ENCODE results near the gene FOXL3. TPM values are rescaled to one million over a fixed set of nuclear protein-coding genes. Genes with fewer than 3 reads are reported as not detected.
A peak's percentile ranks its signal among the peaks of the same experiment; 100 is the strongest.

The FOXL3 gene
- total RNA-seq, 1 experiment from 2014 or later = not detected

DNA sequence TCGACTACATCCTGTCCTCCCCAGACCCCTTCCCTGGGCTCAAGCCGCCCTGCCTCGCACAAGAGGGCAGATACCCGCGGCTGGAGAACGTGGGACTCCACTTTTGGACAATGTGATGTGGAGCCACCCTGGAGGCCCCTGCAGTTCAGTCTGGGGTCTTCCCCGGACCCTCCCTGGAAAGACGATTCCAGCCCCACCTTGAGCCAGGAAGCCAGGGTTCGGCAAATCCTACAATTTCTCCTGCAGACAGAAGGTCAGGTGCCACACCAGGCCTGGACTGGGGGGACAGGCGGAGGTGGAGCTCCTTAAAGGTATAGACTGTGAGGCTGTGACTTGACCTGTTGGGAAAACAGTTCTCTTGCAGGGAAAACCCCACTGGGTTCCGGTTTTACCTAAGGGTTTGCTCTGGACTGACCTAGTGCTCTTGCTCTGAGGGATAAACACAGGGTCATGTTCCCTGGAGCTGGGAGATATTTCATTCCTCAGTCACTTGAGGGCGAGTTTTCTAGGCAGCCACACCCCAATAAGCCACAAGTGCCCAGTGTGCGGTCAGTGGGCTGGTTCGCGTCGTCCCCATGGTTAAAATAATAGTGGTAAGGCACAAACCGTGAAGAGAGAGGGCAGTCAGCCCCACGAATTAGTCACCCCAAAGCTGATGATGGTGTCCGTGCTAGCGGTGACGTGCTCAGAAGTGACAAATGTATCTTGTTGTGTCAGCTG lies 1.6 kb downstream of the FOXL3 start:
- Histone ChIP-seq H3K27me3 (ENCODE audit: control insufficient read depth, insufficient read depth, low read length) (peaks cover 36% of the 10 kb centered on the region), H3K9me3 (ENCODE audit: control insufficient read depth, insufficient read depth, low read depth, low read length) (no peaks in the 10 kb centered on the region), H3K4me1 (ENCODE audit: control insufficient read depth, insufficient read depth, low read length) (no peaks in the 10 kb centered on the region; the same call in 1 of the 2 replicates), H3K27ac (ENCODE audit: low read length) (no peak overlapping the region), H3K36me3 (ENCODE audit: control insufficient read depth, insufficient read depth, low read length) (no peaks in the 10 kb centered on the region), H3K4me3 (ENCODE audit: low read depth in 2 of 2, low read length in 2 of 2) (no peak overlapping the region)
- BruUV-seq (replicated peaks) = no TSS peak
- intact Hi-C loops (cut with micrococcal nuclease; ENCODE audit: unreplicated experiment) = no loop called here
- ChIA-PET POLR2A (no interaction called here), CTCF (no interaction called here)
- 0 out of 2 replicates have a peak, but pooled peaks have one; percentile 9 for ATAC-seq
- DNase-seq (ENCODE audit: low read depth, low spot score) = no peak
- TF ChIP-seq TCF7L2 (IDR thresholded peaks at IDR 0.05; ENCODE audit: low read depth, low read length) (no peak), POLR2AphosphoS5 (IDR thresholded peaks at IDR 0.05; ENCODE audit: low read depth, low read length) (no peak)
- TF ChIP-seq, protein P1, sequence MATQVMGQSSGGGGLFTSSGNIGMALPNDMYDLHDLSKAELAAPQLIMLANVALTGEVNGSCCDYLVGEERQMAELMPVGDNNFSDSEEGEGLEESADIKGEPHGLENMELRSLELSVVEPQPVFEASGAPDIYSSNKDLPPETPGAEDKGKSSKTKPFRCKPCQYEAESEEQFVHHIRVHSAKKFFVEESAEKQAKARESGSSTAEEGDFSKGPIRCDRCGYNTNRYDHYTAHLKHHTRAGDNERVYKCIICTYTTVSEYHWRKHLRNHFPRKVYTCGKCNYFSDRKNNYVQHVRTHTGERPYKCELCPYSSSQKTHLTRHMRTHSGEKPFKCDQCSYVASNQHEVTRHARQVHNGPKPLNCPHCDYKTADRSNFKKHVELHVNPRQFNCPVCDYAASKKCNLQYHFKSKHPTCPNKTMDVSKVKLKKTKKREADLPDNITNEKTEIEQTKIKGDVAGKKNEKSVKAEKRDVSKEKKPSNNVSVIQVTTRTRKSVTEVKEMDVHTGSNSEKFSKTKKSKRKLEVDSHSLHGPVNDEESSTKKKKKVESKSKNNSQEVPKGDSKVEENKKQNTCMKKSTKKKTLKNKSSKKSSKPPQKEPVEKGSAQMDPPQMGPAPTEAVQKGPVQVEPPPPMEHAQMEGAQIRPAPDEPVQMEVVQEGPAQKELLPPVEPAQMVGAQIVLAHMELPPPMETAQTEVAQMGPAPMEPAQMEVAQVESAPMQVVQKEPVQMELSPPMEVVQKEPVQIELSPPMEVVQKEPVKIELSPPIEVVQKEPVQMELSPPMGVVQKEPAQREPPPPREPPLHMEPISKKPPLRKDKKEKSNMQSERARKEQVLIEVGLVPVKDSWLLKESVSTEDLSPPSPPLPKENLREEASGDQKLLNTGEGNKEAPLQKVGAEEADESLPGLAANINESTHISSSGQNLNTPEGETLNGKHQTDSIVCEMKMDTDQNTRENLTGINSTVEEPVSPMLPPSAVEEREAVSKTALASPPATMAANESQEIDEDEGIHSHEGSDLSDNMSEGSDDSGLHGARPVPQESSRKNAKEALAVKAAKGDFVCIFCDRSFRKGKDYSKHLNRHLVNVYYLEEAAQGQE (IDR thresholded peaks at IDR 0.05; ENCODE audit: insufficient read depth in 1 of 2, low read depth in 2 of 2, low read length in 1 of 2) = no peak
- TF ChIP-seq, protein P2, sequence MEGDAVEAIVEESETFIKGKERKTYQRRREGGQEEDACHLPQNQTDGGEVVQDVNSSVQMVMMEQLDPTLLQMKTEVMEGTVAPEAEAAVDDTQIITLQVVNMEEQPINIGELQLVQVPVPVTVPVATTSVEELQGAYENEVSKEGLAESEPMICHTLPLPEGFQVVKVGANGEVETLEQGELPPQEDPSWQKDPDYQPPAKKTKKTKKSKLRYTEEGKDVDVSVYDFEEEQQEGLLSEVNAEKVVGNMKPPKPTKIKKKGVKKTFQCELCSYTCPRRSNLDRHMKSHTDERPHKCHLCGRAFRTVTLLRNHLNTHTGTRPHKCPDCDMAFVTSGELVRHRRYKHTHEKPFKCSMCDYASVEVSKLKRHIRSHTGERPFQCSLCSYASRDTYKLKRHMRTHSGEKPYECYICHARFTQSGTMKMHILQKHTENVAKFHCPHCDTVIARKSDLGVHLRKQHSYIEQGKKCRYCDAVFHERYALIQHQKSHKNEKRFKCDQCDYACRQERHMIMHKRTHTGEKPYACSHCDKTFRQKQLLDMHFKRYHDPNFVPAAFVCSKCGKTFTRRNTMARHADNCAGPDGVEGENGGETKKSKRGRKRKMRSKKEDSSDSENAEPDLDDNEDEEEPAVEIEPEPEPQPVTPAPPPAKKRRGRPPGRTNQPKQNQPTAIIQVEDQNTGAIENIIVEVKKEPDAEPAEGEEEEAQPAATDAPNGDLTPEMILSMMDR (IDR thresholded peaks at IDR 0.05) = no peak
- in situ Hi-C loops (cut with HindIII; ENCODE audit: low pct_unique_long_range_greater_than_20kb, low sequenced_read_pairs) = no loop called here

DNA sequence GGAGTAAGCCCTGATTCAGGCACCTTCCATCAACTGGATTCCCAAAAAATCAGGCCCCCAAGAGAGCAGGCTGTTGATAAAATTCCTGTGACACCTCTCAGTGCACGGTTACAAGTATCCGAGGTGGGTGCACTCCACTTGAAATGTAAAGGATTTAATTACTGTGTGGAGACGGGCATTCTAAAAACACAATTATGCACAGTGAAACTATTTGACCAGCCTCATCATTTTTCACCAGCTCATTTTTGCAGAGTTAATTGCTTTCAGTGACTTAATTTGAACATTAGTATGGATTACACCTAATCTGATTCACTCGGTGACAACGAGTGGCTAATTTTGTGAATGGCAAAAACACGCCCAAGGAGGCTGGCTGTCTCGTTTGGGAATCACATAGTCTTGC lies 2.3 kb downstream of the FOXL3 start:
- no peaks in the 10 kb centered on the region for H3K36me3 ChIP-seq (ENCODE audit: control insufficient read depth, insufficient read depth, low read length)
- CTCF ChIA-PET = no interaction called here
- peaks cover 36% of the 10 kb centered on the region for H3K27me3 ChIP-seq (ENCODE audit: control insufficient read depth, insufficient read depth, low read length)
- intact Hi-C loops (cut with micrococcal nuclease; ENCODE audit: unreplicated experiment) = no loop called here
- no TSS peak for BruUV-seq (replicated peaks)
- DNase-seq (ENCODE audit: low read depth, low spot score) (no peak), ATAC-seq (no peak)
- H3K27ac ChIP-seq (ENCODE audit: low read length) = no peak overlapping the region
- H3K9me3 ChIP-seq (ENCODE audit: control insufficient read depth, insufficient read depth, low read depth, low read length) = no peaks in the 10 kb centered on the region
- no peak overlapping the region for H3K4me3 ChIP-seq (ENCODE audit: low read depth in 2 of 2, low read length in 2 of 2)
- POLR2A ChIA-PET = no interaction called here
- in situ Hi-C loops (cut with HindIII; ENCODE audit: low pct_unique_long_range_greater_than_20kb, low sequenced_read_pairs) = no loop called here
- TF ChIP-seq SIN3A (IDR thresholded peaks at IDR 0.05; ENCODE audit: borderline replicate concordance, insufficient read depth, low read depth, low read length) (no peak), TCF7L2 (IDR thresholded peaks at IDR 0.05; ENCODE audit: low read depth, low read length) (no peak), POLR2AphosphoS5 (IDR thresholded peaks at IDR 0.05; ENCODE audit: low read depth, low read length) (no peak)
- TF ChIP-seq, protein P2 (IDR thresholded peaks at IDR 0.05) = no peak
- TF ChIP-seq, protein P1 (IDR thresholded peaks at IDR 0.05; ENCODE audit: insufficient read depth in 1 of 2, low read depth in 2 of 2, low read length in 1 of 2) = no peak
- H3K4me1 ChIP-seq (ENCODE audit: control insufficient read depth, insufficient read depth, low read length) = no peaks in the 10 kb centered on the region; the same call in 1 of the 2 replicates

Data from Panc1 (cell line).